K562 (cell line): ENCODE data around the gene CFAP70. TPM values are rescaled to one million over a fixed set of nuclear protein-coding genes. Genes with fewer than 3 reads are reported as not detected.

Source experiments
- ARID3B ChIP-seq: fragments of 250-450 bp; sonication (Bioruptor Pico); IDR thresholded peaks from 2 replicates; pipeline ENCODE4 v1.4.0; 2020; ENCODE audit warnings: borderline replicate concordance
- BACH1 ChIP-seq: fragments of 200-800 bp; sonication (Bioruptor generic); IDR thresholded peaks from 2 replicates; pipeline ENCODE4 v1.6.1; 2016; ENCODE audit warnings: missing genetic modification characterization, missing compliant biosample characterization
- BCL6 ChIP-seq: fragments of 250-450 bp; sonication (Bioruptor Pico); IDR thresholded peaks from 2 replicates; pipeline ENCODE4 v1.4.0; 2020
- CAMTA2 ChIP-seq: fragments of 250-450 bp; sonication (Bioruptor Pico); conservative IDR thresholded peaks from 2 replicates; pipeline ENCODE4 v1.5.1; 2022
- ETV1 ChIP-seq: fragments of 450-650 bp; conservative IDR thresholded peaks from 2 replicates; pipeline ENCODE4 v1.6.1; 2016; ENCODE audit warnings: missing genetic modification characterization, control low read depth, low read depth, missing compliant biosample characterization
- FOXP1 ChIP-seq: sonication (generic); formaldehyde crosslinking; IDR thresholded peaks from 2 replicates; pipeline ENCODE4 v1.8.0; 2022; ENCODE audit warnings: mild to moderate bottlenecking, missing genetic modification reagents
- HMG20B ChIP-seq: fragments of 250-450 bp; sonication (Bioruptor Pico); IDR thresholded peaks from 2 replicates; pipeline ENCODE4 v1.5.0; 2021; ENCODE audit warnings: mild to moderate bottlenecking
- IRF2 ChIP-seq: sonication (generic); formaldehyde crosslinking; IDR thresholded peaks from 2 replicates; pipeline ENCODE4 v1.8.1; 2022; ENCODE audit warnings: mild to moderate bottlenecking, missing genetic modification reagents
- LEF1 ChIP-seq: fragments of 450-650 bp; IDR thresholded peaks from 2 replicates; pipeline ENCODE4 v1.6.1; 2016; ENCODE audit warnings: mild to moderate bottlenecking
- MAFF ChIP-seq: IDR thresholded peaks from 2 replicates; pipeline ENCODE4 v1.6.1; 2012; ENCODE audit warnings: low read length, improper control_type of control experiment
- MBD2 ChIP-seq: sonication (generic); IDR thresholded peaks from 2 replicates; pipeline ENCODE4 v1.6.1; 2016; ENCODE audit warnings: low read depth, borderline replicate concordance
- NFRKB ChIP-seq: fragments of 450-650 bp; IDR thresholded peaks from 2 replicates; pipeline ENCODE4 v1.6.1; 2016; ENCODE audit warnings: low read depth
- NR0B1 ChIP-seq: fragments of 450-650 bp; IDR thresholded peaks from one replicate; pipeline ENCODE4 v1.6.1; 2018; ENCODE audit warnings: mild to moderate bottlenecking, moderate library complexity; ENCODE audit not compliant: partially characterized antibody
- SMARCA5 ChIP-seq: fragments of 450-650 bp; IDR thresholded peaks from 2 replicates; pipeline ENCODE4 v1.6.1; 2016
- THRA ChIP-seq: fragments of 450-650 bp; IDR thresholded peaks from 2 replicates; pipeline ENCODE4 v1.6.1; 2017; ENCODE audit warnings: mild to moderate bottlenecking, moderate library complexity
- TOE1 ChIP-seq, 2 experiments: fragments of 450-650 bp in 1 of 2; sonication (generic) in 1 of 2; formaldehyde crosslinking in 1 of 2; IDR thresholded peaks; 2 replicates each; pipeline versions ENCODE4 v1.7.1 to v1.8.0; 2016 to 2022; ENCODE audit warnings: borderline replicate concordance in 2 of 2, mild to moderate bottlenecking in 2 of 2, antibody characterized with exemption in 1 of 2, inconsistent platforms in 1 of 2, low read depth in 1 of 2, missing genetic modification reagents in 1 of 2, moderate library complexity in 1 of 2
- U2AF2 ChIP-seq: fragments of 200-400 bp; formaldehyde crosslinking; optimal IDR thresholded peaks from 2 replicates; pipeline ENCODE3; 2017; ENCODE audit warnings: low read depth, mild to moderate bottlenecking, low read length
- ZNF165 ChIP-seq: fragments of 250-450 bp; sonication (Bioruptor Pico); IDR thresholded peaks from 2 replicates; pipeline ENCODE4 v1.4.0; 2020; ENCODE audit warnings: borderline replicate concordance
- ZNF175 ChIP-seq: fragments of 200-800 bp; sonication (Bioruptor generic); IDR thresholded peaks from 2 replicates; pipeline ENCODE4 v1.6.1; 2016; ENCODE audit warnings: low read depth, mild to moderate bottlenecking, missing genetic modification characterization, missing compliant biosample characterization
- ZNF184 ChIP-seq: sonication (generic); formaldehyde crosslinking; IDR thresholded peaks from 2 replicates; pipeline ENCODE4 v1.5.0; 2020; ENCODE audit warnings: missing genetic modification reagents
- polyA plus RNA-seq, 8 experiments: library from polyadenylated mRNA; depleted of rRNA in 4 of 8; stranded (reverse) in 5 of 8; unstranded in 3 of 8; fragments of >200 nt; fragmentation: Nextera tagmentation in 2 of 8; fragmentation: Illumina TruSeq in 1 of 8; extraction: Ambion mirVana in 2 of 8; extraction: Trizol in 1 of 8; gene quantifications; 2 replicates each; pipeline versions ENCODE4 v1.2.1 to v1.2.3, GENCODE V29; 2011 to 2014; ENCODE audit warnings: inconsistent platforms in 1 of 8, missing spikeins in 1 of 8
- total RNA-seq, 7 experiments: library from RNA; depleted of rRNA in 6 of 7; stranded (reverse); fragments of >200 nt in 6 of 7; fragmentation: Illumina TruSeq in 2 of 7; extraction: Trizol in 2 of 7; gene quantifications; 2 replicates each; pipeline versions ENCODE4 v1.2.1 to v1.2.3, GENCODE V29; 2011 to 2021; ENCODE audit warnings: low replicate concordance in 1 of 7
- TF ChIP-seq, protein P1 (sequence below): sonication (generic); formaldehyde crosslinking; IDR thresholded peaks from 2 replicates; pipeline ENCODE4 v1.8.0; 2023; ENCODE audit warnings: mild to moderate bottlenecking, missing genetic modification reagents
- TF ChIP-seq, protein P2 (sequence below): IDR thresholded peaks from 2 replicates; pipeline ENCODE4 v1.6.1; 2011; ENCODE audit not compliant: insufficient read length; ENCODE audit errors: extremely low read depth

The CFAP70 gene
- total and polyA plus RNA-seq, 9 of the 15 experiments (the other 6 are each of a cell fraction or from before 2014, with no cell fraction given): 0.27 to 1.6 (median 0.86) TPM

- TF ChIP-seq NFRKB (peak; percentile 40), ARID3B (CRISPR knock-in tag) (no peak), MAFF (peak; percentile 7; the same call in 1 of the 2 replicates), LEF1 (peak; percentile 95; the same call in 1 of the 2 replicates), ZNF184 (CRISPR knock-in tag) (no peak), ZNF175 (no peak; the same call in 1 of the 2 replicates), HMG20B (CRISPR knock-in tag) (0 out of 2 replicates have a peak, but pooled peaks have one; percentile 34), MBD2 (peak; percentile 50; the same call in 1 of the 2 replicates), THRA (no peak), ETV1 (tag) (peak; percentile 80), CAMTA2 (CRISPR knock-in tag) (no peak), SMARCA5 (no peak; the same call in 1 of the 2 replicates), ZNF165 (CRISPR knock-in tag) (no peak), FOXP1 (CRISPR knock-in tag) (no peak), BACH1 (0 out of 2 replicates have a peak, but pooled peaks have one; percentile 49), U2AF2 (no peak), TOE1 (IDR thresholded peaks at IDR 0.05; ENCODE audit: borderline replicate concordance) (no peak), TOE1 (CRISPR knock-in tag; IDR thresholded peaks at IDR 0.05; ENCODE audit: borderline replicate concordance, low read depth) (no peak), IRF2 (CRISPR knock-in tag) (no peak), NR0B1 (no peak), BCL6 (CRISPR knock-in tag) (no peak)
- TF ChIP-seq, protein P1, sequence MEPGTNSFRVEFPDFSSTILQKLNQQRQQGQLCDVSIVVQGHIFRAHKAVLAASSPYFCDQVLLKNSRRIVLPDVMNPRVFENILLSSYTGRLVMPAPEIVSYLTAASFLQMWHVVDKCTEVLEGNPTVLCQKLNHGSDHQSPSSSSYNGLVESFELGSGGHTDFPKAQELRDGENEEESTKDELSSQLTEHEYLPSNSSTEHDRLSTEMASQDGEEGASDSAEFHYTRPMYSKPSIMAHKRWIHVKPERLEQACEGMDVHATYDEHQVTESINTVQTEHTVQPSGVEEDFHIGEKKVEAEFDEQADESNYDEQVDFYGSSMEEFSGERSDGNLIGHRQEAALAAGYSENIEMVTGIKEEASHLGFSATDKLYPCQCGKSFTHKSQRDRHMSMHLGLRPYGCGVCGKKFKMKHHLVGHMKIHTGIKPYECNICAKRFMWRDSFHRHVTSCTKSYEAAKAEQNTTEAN (CRISPR knock-in tag): no peak
- TF ChIP-seq, protein P2, sequence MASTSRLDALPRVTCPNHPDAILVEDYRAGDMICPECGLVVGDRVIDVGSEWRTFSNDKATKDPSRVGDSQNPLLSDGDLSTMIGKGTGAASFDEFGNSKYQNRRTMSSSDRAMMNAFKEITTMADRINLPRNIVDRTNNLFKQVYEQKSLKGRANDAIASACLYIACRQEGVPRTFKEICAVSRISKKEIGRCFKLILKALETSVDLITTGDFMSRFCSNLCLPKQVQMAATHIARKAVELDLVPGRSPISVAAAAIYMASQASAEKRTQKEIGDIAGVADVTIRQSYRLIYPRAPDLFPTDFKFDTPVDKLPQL: no peak
Measured at GRCh38 chr10:73366381-73367298, 8.0 kb upstream of the CFAP70 start (continued).
